Esophagus (tissue), 2 donors: ENCODE results near the gene DRC7. TPM values are rescaled to one million over a fixed set of nuclear protein-coding genes. Genes with fewer than 3 reads are reported as not detected.

Source experiments
- H3K27ac ChIP-seq, 2 donors: one replicate each; pipeline ENCODE4 v1.5.1; 2013; ENCODE audit warnings: low read depth in 2 of 2, mild to moderate bottlenecking in 2 of 2, inconsistent platforms in 1 of 2, low read length in 1 of 2, moderate library complexity in 1 of 2
- H3K27me3 ChIP-seq, 2 donors: one replicate each; pipeline ENCODE4 v1.6.1; 2013; ENCODE audit warnings: low read length in 2 of 2, control low read depth in 1 of 2, mild to moderate bottlenecking in 1 of 2; ENCODE audit not compliant: insufficient read depth in 2 of 2, control insufficient read depth in 1 of 2
- H3K36me3 ChIP-seq, 2 donors: one replicate each; pipeline ENCODE4 v1.6.1; 2013; ENCODE audit warnings: low read length in 1 of 2; ENCODE audit not compliant: control insufficient read depth in 2 of 2, insufficient read depth in 2 of 2
- H3K4me1 ChIP-seq, 2 donors: one replicate each; pipeline ENCODE4 v1.6.1; 2013; ENCODE audit warnings: low read length in 1 of 2; ENCODE audit not compliant: control insufficient read depth in 2 of 2, insufficient read depth in 2 of 2
- H3K4me3 ChIP-seq, 2 donors: one replicate each; pipeline ENCODE4 v1.5.1; 2013; ENCODE audit warnings: low read length in 2 of 2, mild to moderate bottlenecking in 2 of 2, low read depth in 1 of 2, moderate library complexity in 1 of 2
- H3K9me3 ChIP-seq, 2 donors: one replicate each; pipeline ENCODE4 v1.6.1; 2013; ENCODE audit warnings: mild to moderate bottlenecking in 2 of 2, low read depth in 1 of 2, low read length in 1 of 2, moderate library complexity in 1 of 2; ENCODE audit not compliant: control insufficient read depth in 2 of 2, insufficient read depth in 1 of 2
- WGBS, 2 donors: extraction: QIAGEN DNeasy Blood & Tissue Kit; methylation state at CpG; one replicate each; pipeline ENCODE4 v1.1.7; 2013; 5-methylcytosine and 5-hydroxymethylcytosine counted together
- polyA plus RNA-seq, 2 donors: library from polyadenylated mRNA; stranded (reverse); fragments of 200-250 nt; gene quantifications; one replicate each; pipeline ENCODE4 v1.2.3, GENCODE V29; 2013
- donor health status: healthy with polysubstance abuse.
- donor health status: Bipolar disorder and iron deficiency.

Gene DRC7
- polyA plus RNA-seq = not detected

GRCh38 chr16:57694725-57695679, at the start of gene DRC7:
TSS of gene DRC7 (plus strand) at chr16:57694806. CDS start at chr16:57697950, 3,144 bp downstream.
- no peak within 1 kb of the TSS for H3K27ac ChIP-seq
- 41% methylated on average over 8 of the region's 8 CpGs for WGBS, 2 donors
- H3K36me3 ChIP-seq = no peaks in the 10 kb centered on the region
- no peak within 1 kb of the TSS for H3K4me3 ChIP-seq
- no peaks in the 10 kb centered on the region for H3K9me3 ChIP-seq
- no peaks in the 10 kb centered on the region for H3K4me1 ChIP-seq
- H3K27me3 ChIP-seq = no peaks in the 10 kb centered on the region

- peaks cover 2 to 18% of the 10 kb centered on the region in 2 donors for H3K4me1 ChIP-seq
- no peak overlapping the region for H3K4me3 ChIP-seq
- H3K27me3 ChIP-seq = no peaks in the 10 kb centered on the region
- H3K9me3 ChIP-seq = no peaks in the 10 kb centered on the region
- peaks cover 0 to 16% of the 10 kb centered on the region in 2 donors for H3K36me3 ChIP-seq
- 33 to 52% methylated on average over 9 to 10 of the region's 10 CpGs for WGBS, 2 donors
- H3K27ac ChIP-seq = peak overlapping the region; percentile 4 to 35
Observed at GRCh38 chr16:57645169-57645568, 49.4 kb upstream of the DRC7 start.

GRCh38 chr16:57645691-57646387, 48.8 kb upstream of the DRC7 start:
- peak overlapping the region; percentile 4 to 35 for H3K27ac ChIP-seq
- peaks cover 2 to 18% of the 10 kb centered on the region in 2 donors for H3K4me1 ChIP-seq
- no peaks in the 10 kb centered on the region for H3K9me3 ChIP-seq
- no peaks in the 10 kb centered on the region for H3K27me3 ChIP-seq
- H3K36me3 ChIP-seq = peaks cover 0 to 19% of the 10 kb centered on the region in 2 donors
- 34 to 50% methylated on average over 24 of the region's 24 CpGs for WGBS, 2 donors
- no peak overlapping the region for H3K4me3 ChIP-seq

- H3K27ac ChIP-seq = peak overlapping the region; percentile 1 to 67
- peaks cover 2 to 18% of the 10 kb centered on the region in 2 donors for H3K4me1 ChIP-seq
Observed at GRCh38 chr16:57646388-57647039, 48.1 kb upstream of the DRC7 start.

GRCh38 chr16:57647136-57647875, 47.3 kb upstream of the DRC7 start:
- Histone ChIP-seq H3K9me3 (no peaks in the 10 kb centered on the region), H3K27ac (peak overlapping the region in 1 of 2 donors; percentile 67), H3K4me3 (no peak overlapping the region), H3K4me1 (peaks cover 2 to 18% of the 10 kb centered on the region in 2 donors), H3K36me3 (peaks cover 0 to 34% of the 10 kb centered on the region in 2 donors), H3K27me3 (no peaks in the 10 kb centered on the region)
- WGBS, 2 donors = 45 to 55% methylated on average over 10 of the region's 10 CpGs

More at GRCh38 chr16:57646388-57647039, 48.1 kb upstream of the DRC7 start:
- WGBS, 2 donors = 56% methylated on average over 14 of the region's 14 CpGs
- Histone ChIP-seq H3K36me3 (peaks cover 0 to 26% of the 10 kb centered on the region in 2 donors), H3K9me3 (no peaks in the 10 kb centered on the region), H3K27me3 (no peaks in the 10 kb centered on the region), H3K4me3 (no peak overlapping the region)

GRCh38 chr16:57648125-57648524, 46.5 kb upstream of the DRC7 start:
- no peaks in the 10 kb centered on the region for H3K27me3 ChIP-seq
- WGBS, 2 donors = 75 to 78% methylated on average over 5 of the region's 5 CpGs
- H3K4me3 ChIP-seq = no peak overlapping the region
- peaks cover 0 to 34% of the 10 kb centered on the region in 2 donors for H3K36me3 ChIP-seq
- peaks cover 2 to 18% of the 10 kb centered on the region in 2 donors for H3K4me1 ChIP-seq
- H3K27ac ChIP-seq = no peak overlapping the region
- no peaks in the 10 kb centered on the region for H3K9me3 ChIP-seq

GRCh38 chr16:57648581-57649442, 45.8 kb upstream of the DRC7 start:
- peaks cover 2 to 14% of the 10 kb centered on the region in 2 donors for H3K4me1 ChIP-seq
- no peak overlapping the region for H3K27ac ChIP-seq
- 41 to 43% methylated on average over 18 of the region's 18 CpGs for WGBS, 2 donors
- H3K36me3 ChIP-seq = peaks cover 0 to 37% of the 10 kb centered on the region in 2 donors
- no peaks in the 10 kb centered on the region for H3K27me3 ChIP-seq
- H3K4me3 ChIP-seq = no peak overlapping the region
- no peaks in the 10 kb centered on the region for H3K9me3 ChIP-seq

- H3K36me3 ChIP-seq = peaks cover 0 to 32% of the 10 kb centered on the region in 2 donors
- WGBS, 2 donors = 76 to 85% methylated on average over 6 of the region's 6 CpGs
- no peaks in the 10 kb centered on the region for H3K9me3 ChIP-seq
- peaks cover 0 to 10% of the 10 kb centered on the region in 2 donors for H3K4me1 ChIP-seq
- no peak overlapping the region for H3K4me3 ChIP-seq
- H3K27me3 ChIP-seq = no peaks in the 10 kb centered on the region
- H3K27ac ChIP-seq = no peak overlapping the region
Observed at GRCh38 chr16:57649443-57649751, 45.2 kb upstream of the DRC7 start.
